TTC549 (cell line): Measurements from ENCODE around the gene IL1F10.

Experiments
- FAIRE-seq: peaks from 2 replicates; lab custom pipeline; 2012; peaks lifted over from hg19 to GRCh38; lab: Jason Lieb, UNC

IL1F10 gene

GRCh38 chr2:113058998-113059960 is 8.5 kb upstream of the IL1F10 start, which contains the start of gene IL36RN:
IL36RN (plus strand) TSS chr2:113059198; CDS start chr2:113059439, 241 bp downstream.
- FAIRE-seq = no peak

- FAIRE-seq = no peak
Measured at GRCh38 chr2:113060396-113060795, 7.4 kb upstream of the IL1F10 start.

- FAIRE-seq = no peak
Measured at GRCh38 chr2:113060796-113061195, 7.0 kb upstream of the IL1F10 start.

GRCh38 chr2:113061241-113061640 is 6.5 kb upstream of the IL1F10 start:
- FAIRE-seq = no peak

GRCh38 chr2:113061896-113062770 is 5.6 kb upstream of the IL1F10 start:
- no peak for FAIRE-seq

- FAIRE-seq = no peak
Measured at GRCh38 chr2:113064281-113064680, 3.5 kb upstream of the IL1F10 start.

GRCh38 chr2:113064898-113065297 is 2.9 kb upstream of the IL1F10 start:
- no peak for FAIRE-seq

- FAIRE-seq = no peak
Measured at GRCh38 chr2:113068249-113068648, 479 bp downstream of the IL1F10 start.

- FAIRE-seq = no peak
Measured at GRCh38 chr2:113068706-113069485, 1.1 kb downstream of the IL1F10 start.

GRCh38 chr2:113069676-113070605 is 2.2 kb downstream of the IL1F10 start:
- FAIRE-seq = no peak

GRCh38 chr2:113070606-113070975 is 2.8 kb downstream of the IL1F10 start:
- FAIRE-seq = no peak

- no peak for FAIRE-seq
Measured at GRCh38 chr2:113072584-113072983, 4.8 kb downstream of the IL1F10 start.

- FAIRE-seq = no peak
Measured at GRCh38 chr2:113073325-113073834, 5.6 kb downstream of the IL1F10 start.

GRCh38 chr2:113075030-113075429 is 7.3 kb downstream of the IL1F10 start:
- FAIRE-seq = no peak

GRCh38 chr2:113075600-113075999 is 7.8 kb downstream of the IL1F10 start:
- no peak for FAIRE-seq

GRCh38 chr2:113076954-113077669 is 9.3 kb downstream of the IL1F10 start:
- no peak for FAIRE-seq

- no peak for FAIRE-seq
Measured at GRCh38 chr2:113077921-113078320, 10.2 kb downstream of the IL1F10 start.

- no peak for FAIRE-seq
Measured at GRCh38 chr2:113078350-113078839, 10.6 kb downstream of the IL1F10 start.

- FAIRE-seq = no peak
Measured at GRCh38 chr2:113079131-113079530, 11.4 kb downstream of the IL1F10 start.

GRCh38 chr2:113080134-113080533 is 12.4 kb downstream of the IL1F10 start:
- FAIRE-seq = no peak
